Liver (tissue), 3 donors: ENCODE data around the gene RPS14.

Experiments
- HNF4G ChIP-seq: IDR thresholded peaks from 2 replicates; pipeline ENCODE4 v1.6.1; 2016; ENCODE audit warnings: antibody characterized with exemption
- SP1 ChIP-seq: IDR thresholded peaks from 2 replicates; pipeline ENCODE4 v1.6.1; 2018; ENCODE audit warnings: antibody characterized with exemption, mild to moderate bottlenecking
- TAF1 ChIP-seq: conservative IDR thresholded peaks from 2 replicates; pipeline ENCODE4 v1.6.1; 2016; ENCODE audit warnings: antibody characterized with exemption, mild to moderate bottlenecking
- YY1 ChIP-seq: IDR thresholded peaks from 2 replicates; pipeline ENCODE4 v1.6.1; 2016; ENCODE audit warnings: antibody characterized with exemption, mild to moderate bottlenecking
- TF ChIP-seq, protein P1 (sequence below): fragments of 150-350 bp; IDR thresholded peaks from 2 replicates; pipeline ENCODE4 v1.5.1; 2017; ENCODE audit warnings: improper control_type of control experiment, low read depth, low read length; ENCODE audit not compliant: missing input control
- TF ChIP-seq, protein P2 (sequence below): IDR thresholded peaks from 2 replicates; pipeline ENCODE4 v1.6.1; 2016; ENCODE audit warnings: antibody characterized with exemption, mild to moderate bottlenecking
- donor health status: healthy.
- donor health status: healthy.

DNA sequence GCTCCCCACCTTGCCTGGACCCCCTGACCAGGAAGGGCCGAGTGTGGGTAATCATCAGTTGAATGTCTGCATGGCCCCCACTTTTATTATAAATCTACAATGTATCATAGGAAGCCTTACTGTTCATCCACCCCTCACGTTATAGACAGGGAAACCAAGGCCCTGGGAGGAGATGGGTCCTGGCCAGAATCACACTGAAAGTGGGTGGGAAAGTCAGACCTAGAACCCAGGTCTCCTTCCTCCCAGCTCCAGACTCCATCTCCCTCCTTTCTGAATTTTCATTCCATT lies 53.9 kb downstream of the RPS14 start:
- TF ChIP-seq, protein P1, sequence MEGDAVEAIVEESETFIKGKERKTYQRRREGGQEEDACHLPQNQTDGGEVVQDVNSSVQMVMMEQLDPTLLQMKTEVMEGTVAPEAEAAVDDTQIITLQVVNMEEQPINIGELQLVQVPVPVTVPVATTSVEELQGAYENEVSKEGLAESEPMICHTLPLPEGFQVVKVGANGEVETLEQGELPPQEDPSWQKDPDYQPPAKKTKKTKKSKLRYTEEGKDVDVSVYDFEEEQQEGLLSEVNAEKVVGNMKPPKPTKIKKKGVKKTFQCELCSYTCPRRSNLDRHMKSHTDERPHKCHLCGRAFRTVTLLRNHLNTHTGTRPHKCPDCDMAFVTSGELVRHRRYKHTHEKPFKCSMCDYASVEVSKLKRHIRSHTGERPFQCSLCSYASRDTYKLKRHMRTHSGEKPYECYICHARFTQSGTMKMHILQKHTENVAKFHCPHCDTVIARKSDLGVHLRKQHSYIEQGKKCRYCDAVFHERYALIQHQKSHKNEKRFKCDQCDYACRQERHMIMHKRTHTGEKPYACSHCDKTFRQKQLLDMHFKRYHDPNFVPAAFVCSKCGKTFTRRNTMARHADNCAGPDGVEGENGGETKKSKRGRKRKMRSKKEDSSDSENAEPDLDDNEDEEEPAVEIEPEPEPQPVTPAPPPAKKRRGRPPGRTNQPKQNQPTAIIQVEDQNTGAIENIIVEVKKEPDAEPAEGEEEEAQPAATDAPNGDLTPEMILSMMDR = no peak
- TF ChIP-seq, protein P2, sequence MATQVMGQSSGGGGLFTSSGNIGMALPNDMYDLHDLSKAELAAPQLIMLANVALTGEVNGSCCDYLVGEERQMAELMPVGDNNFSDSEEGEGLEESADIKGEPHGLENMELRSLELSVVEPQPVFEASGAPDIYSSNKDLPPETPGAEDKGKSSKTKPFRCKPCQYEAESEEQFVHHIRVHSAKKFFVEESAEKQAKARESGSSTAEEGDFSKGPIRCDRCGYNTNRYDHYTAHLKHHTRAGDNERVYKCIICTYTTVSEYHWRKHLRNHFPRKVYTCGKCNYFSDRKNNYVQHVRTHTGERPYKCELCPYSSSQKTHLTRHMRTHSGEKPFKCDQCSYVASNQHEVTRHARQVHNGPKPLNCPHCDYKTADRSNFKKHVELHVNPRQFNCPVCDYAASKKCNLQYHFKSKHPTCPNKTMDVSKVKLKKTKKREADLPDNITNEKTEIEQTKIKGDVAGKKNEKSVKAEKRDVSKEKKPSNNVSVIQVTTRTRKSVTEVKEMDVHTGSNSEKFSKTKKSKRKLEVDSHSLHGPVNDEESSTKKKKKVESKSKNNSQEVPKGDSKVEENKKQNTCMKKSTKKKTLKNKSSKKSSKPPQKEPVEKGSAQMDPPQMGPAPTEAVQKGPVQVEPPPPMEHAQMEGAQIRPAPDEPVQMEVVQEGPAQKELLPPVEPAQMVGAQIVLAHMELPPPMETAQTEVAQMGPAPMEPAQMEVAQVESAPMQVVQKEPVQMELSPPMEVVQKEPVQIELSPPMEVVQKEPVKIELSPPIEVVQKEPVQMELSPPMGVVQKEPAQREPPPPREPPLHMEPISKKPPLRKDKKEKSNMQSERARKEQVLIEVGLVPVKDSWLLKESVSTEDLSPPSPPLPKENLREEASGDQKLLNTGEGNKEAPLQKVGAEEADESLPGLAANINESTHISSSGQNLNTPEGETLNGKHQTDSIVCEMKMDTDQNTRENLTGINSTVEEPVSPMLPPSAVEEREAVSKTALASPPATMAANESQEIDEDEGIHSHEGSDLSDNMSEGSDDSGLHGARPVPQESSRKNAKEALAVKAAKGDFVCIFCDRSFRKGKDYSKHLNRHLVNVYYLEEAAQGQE = no peak
- TF ChIP-seq HNF4G (no peak), SP1 (no peak), YY1 (no peak), TAF1 (no peak)
